Neural progenitor cell (in vitro differentiated cells): ENCODE measurements around the gene CEBPA. TPM values are rescaled to one million over a fixed set of nuclear protein-coding genes. Genes with fewer than 3 reads are reported as not detected.

ENCODE experiments used
- DNase-seq: peaks from one replicate; pipeline ENCODE4 v3.0.0-alpha.2; 2016; ENCODE audit warnings: low spot score
- H2AFZ ChIP-seq: fragments of 200-600 bp; sonication (generic); replicated peaks from 2 replicates; pipeline ENCODE4 v1.6.1; 2016; ENCODE audit warnings: antibody characterized with exemption
- H3F3A ChIP-seq: fragments of 200-600 bp; sonication (generic); 2 replicates; pipeline ENCODE4 v1.6.1; 2016; ENCODE audit warnings: antibody characterized with exemption, low read depth
- H3K27ac ChIP-seq: fragments of 200-600 bp; sonication (generic); 2 replicates; pipeline ENCODE4 v1.5.1; 2016; ENCODE audit warnings: mild to moderate bottlenecking
- H3K27me3 ChIP-seq: fragments of 200-600 bp; sonication (generic); 2 replicates; pipeline ENCODE4 v1.6.1; 2016; ENCODE audit warnings: mild to moderate bottlenecking, moderate library complexity
- H3K36me3 ChIP-seq: fragments of 200-600 bp; sonication (generic); 2 replicates; pipeline ENCODE4 v1.5.1; 2016
- H3K4me1 ChIP-seq: fragments of 200-600 bp; sonication (generic); 2 replicates; pipeline ENCODE4 v1.6.1; 2016; ENCODE audit warnings: mixed run types
- H3K4me2 ChIP-seq: fragments of 200-600 bp; sonication (generic); 2 replicates; pipeline ENCODE4 v1.6.1; 2016
- H3K4me3 ChIP-seq: fragments of 200-600 bp; sonication (generic); 2 replicates; pipeline ENCODE4 v1.5.1; 2016
- H3K79me2 ChIP-seq: fragments of 200-600 bp; sonication (generic); 2 replicates; pipeline ENCODE4 v1.6.1; 2016; ENCODE audit warnings: low read depth
- H3K9ac ChIP-seq: fragments of 200-600 bp; sonication (generic); 2 replicates; pipeline ENCODE4 v1.6.1; 2016
- H3K9me3 ChIP-seq: fragments of 200-600 bp; sonication (generic); 2 replicates; pipeline ENCODE4 v1.5.1; 2016; ENCODE audit warnings: low read depth
- H4K20me1 ChIP-seq: fragments of 200-600 bp; sonication (generic); 2 replicates; pipeline ENCODE4 v1.6.1; 2016; ENCODE audit warnings: low read depth
- H3K27ac Mint-ChIP-seq: 3 replicates; pipeline ENCODE4 v1.8.0; 2021; ENCODE audit warnings: mixed read lengths
- H3K27me3 Mint-ChIP-seq: 2 replicates; pipeline ENCODE4 v1.8.0; 2022; ENCODE audit warnings: low read depth, mild to moderate bottlenecking, inconsistent platforms, moderate library complexity, mixed read lengths; ENCODE audit not compliant: insufficient read depth
- H3K36me3 Mint-ChIP-seq: 3 replicates; pipeline ENCODE4 v1.8.0; 2021; ENCODE audit warnings: mixed read lengths
- H3K4me1 Mint-ChIP-seq: 3 replicates; pipeline ENCODE4 v1.8.0; 2021; ENCODE audit warnings: mixed read lengths
- H3K4me3 Mint-ChIP-seq: 3 replicates; pipeline ENCODE4 v1.8.0; 2021; ENCODE audit warnings: mild to moderate bottlenecking, moderate library complexity, mixed read lengths
- H3K9me3 Mint-ChIP-seq: 3 replicates; pipeline ENCODE4 v1.8.0; 2020; ENCODE audit warnings: mixed read lengths
- EZH2 ChIP-seq: fragments of 200-600 bp; sonication (generic); IDR thresholded peaks from 2 replicates; pipeline ENCODE4 v1.6.1; 2017; ENCODE audit warnings: antibody characterized with exemption, mild to moderate bottlenecking, moderate library complexity
- EZH2phosphoT487 ChIP-seq: fragments of 200-600 bp; sonication (generic); IDR thresholded peaks from 2 replicates; pipeline ENCODE4 v1.6.1; 2017; ENCODE audit warnings: antibody characterized with exemption
- total RNA-seq: library from RNA; depleted of rRNA; stranded (reverse); fragments of >200 nt; gene quantifications from 2 replicates; pipeline ENCODE4 v1.2.3, GENCODE V29; 2015; ENCODE audit warnings: low replicate concordance
- TF ChIP-seq, protein P1 (sequence below): fragments of 200-600 bp; sonication (generic); IDR thresholded peaks from 2 replicates; pipeline ENCODE4 v1.5.1; 2017; ENCODE audit warnings: antibody characterized with exemption, mild to moderate bottlenecking

CEBPA gene
- total RNA-seq, 1 donor from 2014 or later: 0.71 TPM

DNA sequence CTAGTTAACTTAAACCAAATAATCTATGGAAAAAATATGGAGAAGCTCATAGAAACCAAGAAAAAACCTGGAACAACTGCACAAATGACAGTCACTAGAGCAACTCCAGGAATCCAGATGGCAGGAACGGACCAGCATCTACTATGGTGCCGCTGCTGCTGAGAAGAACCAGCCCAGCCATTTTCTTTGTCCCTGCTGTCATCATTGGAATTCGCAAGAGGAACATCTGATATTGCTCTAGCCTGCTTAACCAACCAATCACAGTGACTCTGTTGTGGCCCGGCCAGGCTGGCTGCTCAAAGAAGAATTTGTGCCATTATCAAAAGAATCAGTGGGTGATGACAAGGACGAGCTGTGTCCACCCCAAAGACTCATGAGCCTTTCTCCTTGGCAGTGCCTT lies 33.1 kb upstream of the CEBPA start:
- no peak overlapping the region for H3K4me3 Mint-ChIP-seq
- Histone ChIP-seq H3K79me2 (no peaks in the 10 kb centered on the region), H3K9ac (no peak overlapping the region), H2AFZ (no peak overlapping the region), H3K9me3 (no peaks in the 10 kb centered on the region), H3K4me1 (no peaks in the 10 kb centered on the region), H3K27me3 (peaks cover 9% of the 10 kb centered on the region), H3F3A (no peaks in the 10 kb centered on the region), H3K36me3 (no peaks in the 10 kb centered on the region), H4K20me1 (no peaks in the 10 kb centered on the region), H3K4me2 (no peak overlapping the region), H3K4me3 (no peak overlapping the region), H3K27ac (no peak overlapping the region)
- H3K36me3 Mint-ChIP-seq: no peaks in the 10 kb centered on the region
- DNase-seq: no peak
- no peaks in the 10 kb centered on the region for H3K9me3 Mint-ChIP-seq
- peaks cover 2% of the 10 kb centered on the region for H3K27me3 Mint-ChIP-seq
- no peak overlapping the region for H3K27ac Mint-ChIP-seq
- TF ChIP-seq, protein P1, sequence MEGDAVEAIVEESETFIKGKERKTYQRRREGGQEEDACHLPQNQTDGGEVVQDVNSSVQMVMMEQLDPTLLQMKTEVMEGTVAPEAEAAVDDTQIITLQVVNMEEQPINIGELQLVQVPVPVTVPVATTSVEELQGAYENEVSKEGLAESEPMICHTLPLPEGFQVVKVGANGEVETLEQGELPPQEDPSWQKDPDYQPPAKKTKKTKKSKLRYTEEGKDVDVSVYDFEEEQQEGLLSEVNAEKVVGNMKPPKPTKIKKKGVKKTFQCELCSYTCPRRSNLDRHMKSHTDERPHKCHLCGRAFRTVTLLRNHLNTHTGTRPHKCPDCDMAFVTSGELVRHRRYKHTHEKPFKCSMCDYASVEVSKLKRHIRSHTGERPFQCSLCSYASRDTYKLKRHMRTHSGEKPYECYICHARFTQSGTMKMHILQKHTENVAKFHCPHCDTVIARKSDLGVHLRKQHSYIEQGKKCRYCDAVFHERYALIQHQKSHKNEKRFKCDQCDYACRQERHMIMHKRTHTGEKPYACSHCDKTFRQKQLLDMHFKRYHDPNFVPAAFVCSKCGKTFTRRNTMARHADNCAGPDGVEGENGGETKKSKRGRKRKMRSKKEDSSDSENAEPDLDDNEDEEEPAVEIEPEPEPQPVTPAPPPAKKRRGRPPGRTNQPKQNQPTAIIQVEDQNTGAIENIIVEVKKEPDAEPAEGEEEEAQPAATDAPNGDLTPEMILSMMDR: no peak
- no peak for TF ChIP-seq EZH2phosphoT487
- TF ChIP-seq EZH2: no peak
- no peaks in the 10 kb centered on the region for H3K4me1 Mint-ChIP-seq

DNA sequence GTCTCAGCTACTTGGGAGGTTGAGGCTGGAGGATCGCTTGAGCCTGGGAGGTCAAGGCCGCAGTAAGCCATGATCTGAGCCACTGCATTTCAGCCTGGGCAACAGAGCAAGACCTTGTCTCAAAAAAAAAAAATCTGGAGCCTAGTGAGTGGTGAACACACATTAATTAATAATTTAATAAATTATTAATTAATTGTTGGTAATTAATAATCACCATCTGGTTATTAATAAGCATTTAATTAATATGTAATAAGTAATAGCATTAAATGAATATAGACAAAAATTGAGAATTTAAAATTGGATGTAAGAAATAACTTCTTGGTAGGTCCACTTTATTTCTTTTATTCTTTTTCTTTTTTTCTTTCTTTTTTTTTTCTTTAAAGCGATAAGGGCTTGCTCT lies 31.9 kb upstream of the CEBPA start:
- H3K9ac ChIP-seq: no peak overlapping the region
- no peaks in the 10 kb centered on the region for H3K36me3 Mint-ChIP-seq

DNA sequence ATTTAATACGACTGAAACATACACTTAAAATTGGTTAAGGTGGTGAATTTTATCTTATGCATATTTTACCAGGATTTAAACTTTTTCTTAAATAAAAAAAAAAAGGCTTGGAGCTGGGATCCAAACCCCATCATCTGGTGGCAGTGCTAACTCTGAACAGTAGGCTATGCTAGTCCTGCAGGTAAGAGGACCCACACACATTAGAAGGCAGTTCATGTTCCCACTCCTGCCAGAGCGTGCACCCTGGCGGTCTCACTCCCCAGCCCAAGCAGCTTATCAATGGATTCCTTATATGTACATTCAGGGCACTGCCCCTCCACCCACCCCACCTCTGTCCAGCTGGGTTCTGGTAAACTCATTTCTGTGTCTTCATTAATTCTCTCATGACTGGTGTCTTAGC lies 31.3 kb upstream of the CEBPA start:
- Mint-ChIP-seq H3K36me3 (no peaks in the 10 kb centered on the region), H3K9me3 (no peaks in the 10 kb centered on the region), H3K4me1 (no peaks in the 10 kb centered on the region), H3K27ac (no peak overlapping the region), H3K4me3 (no peak overlapping the region), H3K27me3 (peaks cover 2% of the 10 kb centered on the region)
- H3K4me3 ChIP-seq: no peak overlapping the region
- no peaks in the 10 kb centered on the region for H3K4me1 ChIP-seq
- H3K79me2 ChIP-seq: no peaks in the 10 kb centered on the region
- no peaks in the 10 kb centered on the region for H3K27me3 ChIP-seq
- H3K36me3 ChIP-seq: no peaks in the 10 kb centered on the region
- H3K9ac ChIP-seq: no peak overlapping the region
- no peaks in the 10 kb centered on the region for H3F3A ChIP-seq
- TF ChIP-seq EZH2phosphoT487 (no peak), EZH2 (no peak)
- TF ChIP-seq, protein P1: no peak
- no peak for DNase-seq
- H2AFZ ChIP-seq: no peak overlapping the region
- H3K9me3 ChIP-seq: no peaks in the 10 kb centered on the region
- H3K27ac ChIP-seq: no peak overlapping the region
- no peaks in the 10 kb centered on the region for H4K20me1 ChIP-seq
- no peak overlapping the region for H3K4me2 ChIP-seq

More for the DNA sequence above, 31.9 kb upstream of the CEBPA start:
- no peaks in the 10 kb centered on the region for H3K9me3 Mint-ChIP-seq
- no peak for DNase-seq
- TF ChIP-seq EZH2phosphoT487 (no peak), EZH2 (no peak)
- TF ChIP-seq, protein P1: no peak
- no peaks in the 10 kb centered on the region for H3F3A ChIP-seq
- no peak overlapping the region for H2AFZ ChIP-seq
- peaks cover 2% of the 10 kb centered on the region for H3K27me3 Mint-ChIP-seq
- H3K27ac Mint-ChIP-seq: no peak overlapping the region
- H3K9me3 ChIP-seq: no peaks in the 10 kb centered on the region
- no peaks in the 10 kb centered on the region for H3K79me2 ChIP-seq
- H3K36me3 ChIP-seq: no peaks in the 10 kb centered on the region
- no peaks in the 10 kb centered on the region for H3K4me1 ChIP-seq
- H4K20me1 ChIP-seq: no peaks in the 10 kb centered on the region
- no peak overlapping the region for H3K4me2 ChIP-seq
- H3K4me3 ChIP-seq: no peak overlapping the region
- H3K27me3 ChIP-seq: no peaks in the 10 kb centered on the region
- no peak overlapping the region for H3K27ac ChIP-seq
- H3K4me3 Mint-ChIP-seq: no peak overlapping the region
- no peaks in the 10 kb centered on the region for H3K4me1 Mint-ChIP-seq

DNA sequence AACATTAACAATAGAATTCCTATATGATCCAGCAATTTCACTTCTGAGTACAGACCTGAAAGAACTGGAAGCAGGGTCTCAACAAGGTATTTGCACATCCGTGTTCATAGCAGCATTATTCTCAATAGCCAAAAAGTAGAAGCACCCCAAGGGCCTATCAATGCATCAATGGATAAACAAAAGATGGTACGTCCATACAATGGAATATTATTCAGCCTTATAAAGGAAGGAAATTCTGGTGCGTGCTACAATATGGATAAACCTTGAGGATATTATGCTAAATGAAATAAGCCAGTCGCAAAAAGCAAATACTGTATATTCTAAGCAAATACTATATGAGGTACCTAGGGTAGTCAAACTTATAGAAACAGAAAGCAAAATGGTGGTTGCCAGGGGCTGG lies 30.8 kb upstream of the CEBPA start:
- Mint-ChIP-seq H3K27me3 (peaks cover 2% of the 10 kb centered on the region), H3K4me1 (no peaks in the 10 kb centered on the region), H3K36me3 (no peaks in the 10 kb centered on the region), H3K4me3 (no peak overlapping the region), H3K27ac (no peak overlapping the region), H3K9me3 (no peaks in the 10 kb centered on the region)
- TF ChIP-seq EZH2 (no peak), EZH2phosphoT487 (no peak)
- TF ChIP-seq, protein P1: no peak
- Histone ChIP-seq H3K79me2 (no peaks in the 10 kb centered on the region), H3K36me3 (no peaks in the 10 kb centered on the region), H3K9me3 (no peaks in the 10 kb centered on the region), H3F3A (no peaks in the 10 kb centered on the region), H4K20me1 (no peaks in the 10 kb centered on the region), H3K4me3 (no peak overlapping the region), H3K27me3 (no peaks in the 10 kb centered on the region), H3K4me2 (no peak overlapping the region), H3K4me1 (no peaks in the 10 kb centered on the region), H2AFZ (no peak overlapping the region), H3K27ac (no peak overlapping the region), H3K9ac (no peak overlapping the region)
- no peak for DNase-seq
